ENCODE results near the gene KRT72.

The KRT72 gene

GRCh38 chr12:52600941-52601481, at the start of gene KRT72:
Gene KRT72, minus strand, starts transcription at chr12:52601463. Its CDS starts 11 bp downstream, at chr12:52601452.
- DNase-seq: no peak

GRCh38 chr12:52650520-52651081, 49.3 kb upstream of the KRT72 start:
- no peak for DNase-seq

- no peak for DNase-seq
Measured at GRCh38 chr12:52649066-52649465, 47.8 kb upstream of the KRT72 start.

- no peak for DNase-seq
Measured at GRCh38 chr12:52648012-52648550, 46.8 kb upstream of the KRT72 start.

GRCh38 chr12:52647601-52648000, 46.3 kb upstream of the KRT72 start:
- DNase-seq: no peak

GRCh38 chr12:52646613-52647012, 45.4 kb upstream of the KRT72 start:
- no peak for DNase-seq

GRCh38 chr12:52645982-52646381, 44.7 kb upstream of the KRT72 start:
- no peak for DNase-seq

GRCh38 chr12:52645120-52645761, 44.0 kb upstream of the KRT72 start:
- DNase-seq: no peak

- DNase-seq: no peak
Measured at GRCh38 chr12:52644078-52644415, 42.8 kb upstream of the KRT72 start.

- no peak for DNase-seq
Measured at GRCh38 chr12:52643233-52644077, 42.2 kb upstream of the KRT72 start.

GRCh38 chr12:52641468-52641867, 40.2 kb upstream of the KRT72 start:
- no peak for DNase-seq

- no peak for DNase-seq
Measured at GRCh38 chr12:52637299-52637698, 36.0 kb upstream of the KRT72 start.

GRCh38 chr12:52636592-52637258, 35.5 kb upstream of the KRT72 start:
- DNase-seq: no peak

GRCh38 chr12:52636189-52636588, 34.9 kb upstream of the KRT72 start:
- no peak for DNase-seq

- no peak for DNase-seq
Measured at GRCh38 chr12:52634266-52635056, 33.2 kb upstream of the KRT72 start.

- DNase-seq: no peak
Measured at GRCh38 chr12:52633383-52633782, 32.1 kb upstream of the KRT72 start.

- no peak for DNase-seq
Measured at GRCh38 chr12:52632656-52633055, 31.4 kb upstream of the KRT72 start.

GRCh38 chr12:52631676-52632459, 30.6 kb upstream of the KRT72 start:
- DNase-seq: no peak

- DNase-seq: no peak
Measured at GRCh38 chr12:52631264-52631663, 30.0 kb upstream of the KRT72 start.

GRCh38 chr12:52630599-52631200, 29.4 kb upstream of the KRT72 start:
- DNase-seq: no peak

GRCh38 chr12:52630008-52630500, 28.8 kb upstream of the KRT72 start:
- DNase-seq: no peak

Measured in 8988T (cell line).